HCT116 (cell line): ENCODE data around the gene SUSD2. TPM values are rescaled to one million over a fixed set of nuclear protein-coding genes. Genes with fewer than 3 reads are reported as not detected.

Experiments used
- ATAC-seq: fragments of 200-7000 bp; cut with Tn5 transposase; 2 replicates; pipeline ENCODE4 v1.9.1; 2020; ENCODE audit warnings: mild to moderate bottlenecking, moderate library complexity
- BruUV-seq: library from RNA; stranded (reverse); fragments of 400-500 nt; replicated peaks from 2 replicates; lab custom pipeline; 2021; lab: Mats Ljungman, UMichigan
- CTCF ChIA-PET: fragments of 300-600 bp; sonication (Branson Sonifier 250); formaldehyde crosslinking; loops from one replicate; lab custom pipeline; 2021; ENCODE audit warnings: antibody characterized with exemption; lab: Charles Lee
- POLR2A ChIA-PET: fragments of 300-600, 350-600 bp; sonication (Branson Sonifier 250); formaldehyde crosslinking; loops from one replicate; lab custom pipeline; 2021; ENCODE audit warnings: antibody characterized with exemption; lab: Charles Lee
- RAD21 ChIA-PET, 2 experiments: fragments of 300-600 bp; sonication (Branson Sonifier 250); formaldehyde crosslinking; loops; one replicate each; lab custom pipeline; 2023; ENCODE audit warnings: low total read pairs in 2 of 2; ENCODE audit not compliant: uncharacterized antibody in 2 of 2, unreplicated experiment in 2 of 2, low non-redundant PET in 1 of 2; lab: Charles Lee
- DNase-seq: peaks from one replicate; pipeline ENCODE4 v3.0.0-alpha.2; 2010; ENCODE audit warnings: low read depth, low spot score
- H2AFZ ChIP-seq: fragments of 200-600 bp; shearing (Covaris generic), sonication (generic); 2 replicates; pipeline ENCODE4 v1.6.1; 2017; ENCODE audit warnings: low read depth, mixed run types, mixed read lengths, antibody characterized with exemption, low read length; ENCODE audit not compliant: poor library complexity, severe bottlenecking
- H3K27ac ChIP-seq: 2 replicates; pipeline ENCODE4 v1.5.1; 2012; ENCODE audit warnings: low read depth, low read length
- H3K27me3 ChIP-seq: fragments of 200-600 bp; sonication (generic); 2 replicates; pipeline ENCODE4 v1.6.1; 2016; ENCODE audit warnings: mixed run types, low read length, mixed read lengths; ENCODE audit not compliant: insufficient read depth
- H3K36me3 ChIP-seq, 2 experiments: fragments of 200-500 bp in 1 of 2; fragments of 200-600 bp in 1 of 2; sonication (Bioruptor generic) in 1 of 2; sonication (generic) in 1 of 2; 2 replicates each; pipeline versions ENCODE4 v1.5.1 to v1.6.1; 2014 to 2016; ENCODE audit warnings: low read length in 2 of 2, inconsistent platforms in 1 of 2, mixed read lengths in 1 of 2, mixed run types in 1 of 2; ENCODE audit not compliant: insufficient read depth in 2 of 2, control insufficient read depth in 1 of 2
- H3K4me1 ChIP-seq, 2 experiments: fragments of 200-600 bp in 1 of 2; sonication (generic) in 1 of 2; 2 replicates each; pipeline versions ENCODE4 v1.5.1 to v1.6.1; 2012 to 2017; ENCODE audit warnings: low read length in 2 of 2, inconsistent platforms in 1 of 2, mild to moderate bottlenecking in 1 of 2, mixed read lengths in 1 of 2, mixed run types in 1 of 2, moderate library complexity in 1 of 2; ENCODE audit not compliant: insufficient read depth in 2 of 2, control insufficient read depth in 1 of 2
- H3K4me2 ChIP-seq: fragments of 200-600 bp; sonication (generic); 2 replicates; pipeline ENCODE4 v1.6.1; 2017; ENCODE audit warnings: mixed run types, low read length, mixed read lengths
- H3K4me3 ChIP-seq, 2 experiments: fragments of 200-600 bp in 1 of 2; sonication (generic) in 1 of 2; replicated peaks in 1 of 2; 2 replicates each; pipeline ENCODE4 v1.5.1; 2011 to 2016; ENCODE audit warnings: low read length in 2 of 2, control low read depth in 1 of 2, low read depth in 1 of 2, mild to moderate bottlenecking in 1 of 2, mixed read lengths in 1 of 2, mixed run types in 1 of 2
- H3K79me2 ChIP-seq: fragments of 200-600 bp; sonication (generic); 2 replicates; pipeline ENCODE4 v1.6.1; 2017; ENCODE audit warnings: mild to moderate bottlenecking, mixed run types, low read length, moderate library complexity, mixed read lengths; ENCODE audit not compliant: insufficient read depth
- H3K9ac ChIP-seq: fragments of 200-600 bp; sonication (generic); 2 replicates; pipeline ENCODE4 v1.6.1; 2016; ENCODE audit warnings: low read length, mixed read lengths
- H3K9me2 ChIP-seq: fragments of 200-600 bp; sonication (generic), shearing (Covaris generic); 2 replicates; pipeline ENCODE4 v1.6.1; 2017; ENCODE audit warnings: mixed run types, mild to moderate bottlenecking, moderate library complexity; ENCODE audit not compliant: insufficient read depth
- H3K9me3 ChIP-seq, 2 experiments: fragments of 200-500 bp in 1 of 2; fragments of 200-600 bp in 1 of 2; sonication (Bioruptor generic) in 1 of 2; sonication (generic) in 1 of 2; 2 replicates each; pipeline ENCODE4 v1.6.1; 2014 to 2017; ENCODE audit warnings: low read length in 2 of 2, mixed read lengths in 2 of 2, inconsistent platforms in 1 of 2, low read depth in 1 of 2, mild to moderate bottlenecking in 1 of 2, mixed run types in 1 of 2, moderate library complexity in 1 of 2; ENCODE audit not compliant: control insufficient read depth in 1 of 2, insufficient read depth in 1 of 2
- H4K20me1 ChIP-seq: fragments of 200-600 bp; sonication (generic), shearing (Covaris generic); 2 replicates; pipeline ENCODE4 v1.6.1; 2017; ENCODE audit warnings: mixed run types, mild to moderate bottlenecking, moderate library complexity; ENCODE audit not compliant: insufficient read depth
- CBX3 ChIP-seq: IDR thresholded peaks from 2 replicates; pipeline ENCODE4 v1.6.1; 2012; ENCODE audit warnings: low read depth
- CEBPB ChIP-seq: IDR thresholded peaks from 2 replicates; pipeline ENCODE4 v1.6.1; 2012; ENCODE audit warnings: low read depth
- EGR1 ChIP-seq: IDR thresholded peaks from 2 replicates; pipeline ENCODE4 v1.6.1; 2012; ENCODE audit warnings: low read depth
- ELF1 ChIP-seq: IDR thresholded peaks from 2 replicates; pipeline ENCODE4 v1.6.1; 2012; ENCODE audit warnings: low read depth, borderline replicate concordance
- EZH2 ChIP-seq: fragments of 200-600 bp; sonication (generic); IDR thresholded peaks from 2 replicates; pipeline ENCODE4 v1.6.1; 2017; ENCODE audit warnings: antibody characterized with exemption, mixed run types
- FOSL1 ChIP-seq: IDR thresholded peaks from 2 replicates; pipeline ENCODE4 v1.6.1; 2012; ENCODE audit warnings: low read depth
- JUND ChIP-seq: IDR thresholded peaks from 2 replicates; pipeline ENCODE4 v1.6.1; 2012
- MAX ChIP-seq: IDR thresholded peaks from 2 replicates; pipeline ENCODE4 v1.6.1; 2012
- RAD21 ChIP-seq: IDR thresholded peaks from 2 replicates; pipeline ENCODE4 v1.6.1; 2012; ENCODE audit warnings: low read depth, mild to moderate bottlenecking
- SIN3A ChIP-seq: IDR thresholded peaks from 2 replicates; pipeline ENCODE4 v1.6.1; 2012; ENCODE audit warnings: low read depth
- SP1 ChIP-seq: IDR thresholded peaks from 2 replicates; pipeline ENCODE4 v1.6.1; 2012; ENCODE audit warnings: low read depth
- SRF ChIP-seq: IDR thresholded peaks from 2 replicates; pipeline ENCODE4 v1.6.1; 2012; ENCODE audit warnings: low read depth
- TCF7L2 ChIP-seq: IDR thresholded peaks from 2 replicates; pipeline ENCODE4 v1.7.0; 2011; ENCODE audit warnings: borderline replicate concordance, inconsistent platforms; ENCODE audit not compliant: insufficient read depth, insufficient read length; ENCODE audit errors: extremely low read depth
- YY1 ChIP-seq: IDR thresholded peaks from 2 replicates; pipeline ENCODE4 v1.6.1; 2011; ENCODE audit warnings: low read length, low read depth, moderate library complexity, mild to moderate bottlenecking; ENCODE audit not compliant: insufficient replicate concordance; ENCODE audit errors: extremely low read depth
- ZFX ChIP-seq: fragments of 450-650 bp; IDR thresholded peaks from 2 replicates; pipeline ENCODE4 v1.6.1; 2017
- ZNF274 ChIP-seq: fragments of 200-500 bp; sonication (Bioruptor generic); IDR thresholded peaks from 2 replicates; pipeline ENCODE4 v1.6.1; 2014; ENCODE audit warnings: mild to moderate bottlenecking, low read depth, low read length, inconsistent platforms
- intact Hi-C: fragments of 100-400 bp; cut with micrococcal nuclease; formaldehyde crosslinking; loops from 2 replicates; pipeline ENCODE4 v1.10.0; 2022
- total RNA-seq: library from RNA; stranded (reverse); gene quantifications from one replicate; pipeline ENCODE4 v1.2.1, GENCODE V29; 2021; ENCODE audit not compliant: unreplicated experiment
- TF ChIP-seq, protein P1 (sequence below): IDR thresholded peaks from 2 replicates; pipeline ENCODE4 v1.6.1; 2011; ENCODE audit warnings: mild to moderate bottlenecking, low read length, moderate library complexity; ENCODE audit not compliant: insufficient replicate concordance; ENCODE audit errors: extremely low read depth
- TF ChIP-seq, protein P2 (sequence below), 3 experiments: fragments of 200-600 bp in 1 of 3; sonication (generic) in 1 of 3; IDR thresholded peaks in 2 of 3; conservative IDR thresholded peaks in 1 of 3; 2 replicates each; pipeline ENCODE4 v1.5.1; 2012 to 2017; ENCODE audit warnings: low read depth in 2 of 3, low read length in 2 of 3, antibody characterized with exemption in 1 of 3, borderline replicate concordance in 1 of 3, control low read depth in 1 of 3, mild to moderate bottlenecking in 1 of 3, mixed read lengths in 1 of 3, mixed run types in 1 of 3, moderate library complexity in 1 of 3; ENCODE audit not compliant: insufficient read depth in 1 of 3

SUSD2 gene
- total RNA-seq, 1 experiment from 2014 or later: 6.6 TPM

- no peak overlapping the region for H3K4me3 ChIP-seq
- H3K9me2 ChIP-seq: no peaks in the 10 kb centered on the region
- no peak overlapping the region for H2AFZ ChIP-seq
- DNase-seq (no peak), ATAC-seq (no peak)
- peaks cover 20 to 21% of the 10 kb centered on the region in 2 experiments for H3K4me1 ChIP-seq
- H4K20me1 ChIP-seq: no peaks in the 10 kb centered on the region
- TF ChIP-seq, protein P1, sequence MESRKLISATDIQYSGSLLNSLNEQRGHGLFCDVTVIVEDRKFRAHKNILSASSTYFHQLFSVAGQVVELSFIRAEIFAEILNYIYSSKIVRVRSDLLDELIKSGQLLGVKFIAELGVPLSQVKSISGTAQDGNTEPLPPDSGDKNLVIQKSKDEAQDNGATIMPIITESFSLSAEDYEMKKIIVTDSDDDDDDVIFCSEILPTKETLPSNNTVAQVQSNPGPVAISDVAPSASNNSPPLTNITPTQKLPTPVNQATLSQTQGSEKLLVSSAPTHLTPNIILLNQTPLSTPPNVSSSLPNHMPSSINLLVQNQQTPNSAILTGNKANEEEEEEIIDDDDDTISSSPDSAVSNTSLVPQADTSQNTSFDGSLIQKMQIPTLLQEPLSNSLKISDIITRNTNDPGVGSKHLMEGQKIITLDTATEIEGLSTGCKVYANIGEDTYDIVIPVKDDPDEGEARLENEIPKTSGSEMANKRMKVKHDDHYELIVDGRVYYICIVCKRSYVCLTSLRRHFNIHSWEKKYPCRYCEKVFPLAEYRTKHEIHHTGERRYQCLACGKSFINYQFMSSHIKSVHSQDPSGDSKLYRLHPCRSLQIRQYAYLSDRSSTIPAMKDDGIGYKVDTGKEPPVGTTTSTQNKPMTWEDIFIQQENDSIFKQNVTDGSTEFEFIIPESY: no peak
- TF ChIP-seq CBX3: no peak
- no peak for TF ChIP-seq EZH2
- TF ChIP-seq TCF7L2: no peak
- TF ChIP-seq YY1: no peak
- TF ChIP-seq RAD21: no peak
- no peak for TF ChIP-seq CEBPB
- no peak for TF ChIP-seq SP1
- no peak for TF ChIP-seq MAX
- no peak for TF ChIP-seq ELF1
- no peak for TF ChIP-seq ZFX
- no peak for TF ChIP-seq SRF
- no peak for TF ChIP-seq EGR1
- no peak for TF ChIP-seq JUND
- TF ChIP-seq ZNF274: no peak
- TF ChIP-seq SIN3A: no peak
- no peak for TF ChIP-seq FOSL1
- TF ChIP-seq, protein P2, sequence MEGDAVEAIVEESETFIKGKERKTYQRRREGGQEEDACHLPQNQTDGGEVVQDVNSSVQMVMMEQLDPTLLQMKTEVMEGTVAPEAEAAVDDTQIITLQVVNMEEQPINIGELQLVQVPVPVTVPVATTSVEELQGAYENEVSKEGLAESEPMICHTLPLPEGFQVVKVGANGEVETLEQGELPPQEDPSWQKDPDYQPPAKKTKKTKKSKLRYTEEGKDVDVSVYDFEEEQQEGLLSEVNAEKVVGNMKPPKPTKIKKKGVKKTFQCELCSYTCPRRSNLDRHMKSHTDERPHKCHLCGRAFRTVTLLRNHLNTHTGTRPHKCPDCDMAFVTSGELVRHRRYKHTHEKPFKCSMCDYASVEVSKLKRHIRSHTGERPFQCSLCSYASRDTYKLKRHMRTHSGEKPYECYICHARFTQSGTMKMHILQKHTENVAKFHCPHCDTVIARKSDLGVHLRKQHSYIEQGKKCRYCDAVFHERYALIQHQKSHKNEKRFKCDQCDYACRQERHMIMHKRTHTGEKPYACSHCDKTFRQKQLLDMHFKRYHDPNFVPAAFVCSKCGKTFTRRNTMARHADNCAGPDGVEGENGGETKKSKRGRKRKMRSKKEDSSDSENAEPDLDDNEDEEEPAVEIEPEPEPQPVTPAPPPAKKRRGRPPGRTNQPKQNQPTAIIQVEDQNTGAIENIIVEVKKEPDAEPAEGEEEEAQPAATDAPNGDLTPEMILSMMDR (IDR thresholded peaks at IDR 0.05 in 2 of 3, conservative IDR thresholded peaks at IDR 0.05 in 1 of 3; ENCODE audit: borderline replicate concordance in 1 of 3, insufficient read depth in 1 of 3, low read depth in 2 of 3, low read length in 2 of 3): no peak
- no peaks in the 10 kb centered on the region for H3K9me3 ChIP-seq
- no peaks in the 10 kb centered on the region for H3K36me3 ChIP-seq
- no peak overlapping the region for H3K9ac ChIP-seq
- H3K27me3 ChIP-seq: no peaks in the 10 kb centered on the region
- POLR2A ChIA-PET: no interaction called here
- RAD21 ChIA-PET: no interaction called here
- no peak overlapping the region for H3K27ac ChIP-seq
- no TSS peak for BruUV-seq
- intact Hi-C loops: no loop called here
- H3K4me2 ChIP-seq: no peak overlapping the region
- H3K79me2 ChIP-seq: no peaks in the 10 kb centered on the region
- CTCF ChIA-PET: no interaction called here
Measured at GRCh38 chr22:24144778-24145085, 36.6 kb upstream of the SUSD2 start.
